ENCODE results near the gene CAPN15.
"Not testable (repeated sequence)": the region's sequence is repeated elsewhere in the genome, so short reads cannot be mapped to it uniquely, and the experiment has no call there.

CAPN15 gene

DNA sequence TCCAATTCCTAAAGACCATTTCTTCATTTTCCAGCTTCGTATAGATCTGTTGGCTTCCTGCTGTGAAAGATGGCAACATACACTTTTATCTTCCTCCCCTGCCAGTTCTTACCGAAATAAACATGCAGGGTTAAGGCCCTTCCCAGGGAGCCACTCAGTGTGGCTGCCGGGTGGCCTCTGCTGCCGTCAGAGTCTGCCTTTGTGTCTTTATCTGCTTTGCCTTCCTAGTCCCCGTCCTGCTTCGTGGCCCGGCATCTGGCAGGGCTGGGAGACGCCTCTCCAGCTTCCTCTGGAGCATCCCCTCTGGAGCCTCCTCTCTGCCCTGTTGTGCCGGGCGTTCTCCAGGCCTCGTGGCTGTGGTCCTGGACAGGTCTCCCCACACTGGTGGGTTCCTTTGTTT is 30.3 kb upstream of the CAPN15 start:
- no peak overlapping the region for H3K27ac ChIP-seq (ENCODE audit: low read depth, low read length)
- no peaks in the 10 kb centered on the region for H3K36me3 ChIP-seq (ENCODE audit: control insufficient read depth, insufficient read depth, low read length)
- no peaks in the 10 kb centered on the region for H3K4me1 ChIP-seq (ENCODE audit: control insufficient read depth, insufficient read depth, low read length)
- no peaks in the 10 kb centered on the region for H3K27me3 ChIP-seq (ENCODE audit: control insufficient read depth, insufficient read depth, low read length)
- H3K9ac ChIP-seq (ENCODE audit: low read length), result no peak overlapping the region
- H3K4me3 ChIP-seq (ENCODE audit: low read length), result no peak overlapping the region

DNA sequence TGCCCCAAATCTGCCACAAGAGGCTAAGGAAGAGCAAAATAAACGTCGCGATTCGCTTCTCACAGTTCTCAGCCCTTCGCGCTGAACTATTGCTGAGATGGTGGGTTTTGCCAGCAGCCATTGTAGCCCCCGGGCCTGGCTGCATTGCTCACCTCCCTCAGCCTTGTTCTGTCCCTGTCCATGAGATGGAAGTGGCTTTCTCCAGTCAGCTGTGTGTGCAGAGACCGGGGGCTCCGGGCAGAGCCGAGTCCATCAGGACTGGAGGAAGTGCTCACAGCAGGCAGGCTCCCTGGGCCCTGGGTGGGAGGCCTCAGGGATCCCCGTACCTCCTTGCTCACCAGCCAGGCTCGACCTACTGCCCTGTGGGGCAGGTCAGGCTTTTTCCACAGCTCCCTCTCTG is 27.6 kb upstream of the CAPN15 start:
- H3K27me3 ChIP-seq (ENCODE audit: control insufficient read depth, insufficient read depth, low read length), result no peaks in the 10 kb centered on the region
- H3K36me3 ChIP-seq (ENCODE audit: control insufficient read depth, insufficient read depth, low read length), result no peaks in the 10 kb centered on the region
- no peaks in the 10 kb centered on the region for H3K4me1 ChIP-seq (ENCODE audit: control insufficient read depth, insufficient read depth, low read length)
- H3K27ac ChIP-seq (ENCODE audit: low read depth, low read length), result no peak overlapping the region
- H3K4me3 ChIP-seq (ENCODE audit: low read length), result no peak overlapping the region
- H3K9ac ChIP-seq (ENCODE audit: low read length), result no peak overlapping the region

DNA sequence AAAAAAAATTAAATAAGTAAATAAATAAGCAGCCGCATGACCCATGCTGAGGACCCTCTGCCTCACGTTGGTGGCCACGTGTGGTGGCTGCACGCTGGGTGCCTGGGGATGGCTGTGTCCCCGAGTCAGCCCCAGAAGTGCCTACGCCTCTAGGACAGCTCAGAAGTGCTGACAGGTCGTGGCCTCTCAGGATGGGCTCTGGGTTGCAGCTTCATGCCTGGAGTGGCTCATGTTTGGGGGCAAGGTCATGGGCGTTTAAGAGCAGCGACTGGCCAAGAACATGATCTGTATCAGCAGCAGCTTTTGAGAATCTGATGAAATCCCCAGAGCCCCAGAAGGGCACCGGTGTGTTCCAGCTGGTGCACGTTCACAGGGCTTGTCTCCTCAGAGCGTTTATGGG is 26.8 kb upstream of the CAPN15 start:
- Histone ChIP-seq H3K9ac (ENCODE audit: low read length) (no peak overlapping the region), H3K4me3 (ENCODE audit: low read length) (no peak overlapping the region), H3K4me1 (ENCODE audit: control insufficient read depth, insufficient read depth, low read length) (no peaks in the 10 kb centered on the region), H3K27me3 (ENCODE audit: control insufficient read depth, insufficient read depth, low read length) (no peaks in the 10 kb centered on the region), H3K36me3 (ENCODE audit: control insufficient read depth, insufficient read depth, low read length) (peaks cover under 1% of the 10 kb centered on the region), H3K27ac (ENCODE audit: low read depth, low read length) (no peak overlapping the region)

DNA sequence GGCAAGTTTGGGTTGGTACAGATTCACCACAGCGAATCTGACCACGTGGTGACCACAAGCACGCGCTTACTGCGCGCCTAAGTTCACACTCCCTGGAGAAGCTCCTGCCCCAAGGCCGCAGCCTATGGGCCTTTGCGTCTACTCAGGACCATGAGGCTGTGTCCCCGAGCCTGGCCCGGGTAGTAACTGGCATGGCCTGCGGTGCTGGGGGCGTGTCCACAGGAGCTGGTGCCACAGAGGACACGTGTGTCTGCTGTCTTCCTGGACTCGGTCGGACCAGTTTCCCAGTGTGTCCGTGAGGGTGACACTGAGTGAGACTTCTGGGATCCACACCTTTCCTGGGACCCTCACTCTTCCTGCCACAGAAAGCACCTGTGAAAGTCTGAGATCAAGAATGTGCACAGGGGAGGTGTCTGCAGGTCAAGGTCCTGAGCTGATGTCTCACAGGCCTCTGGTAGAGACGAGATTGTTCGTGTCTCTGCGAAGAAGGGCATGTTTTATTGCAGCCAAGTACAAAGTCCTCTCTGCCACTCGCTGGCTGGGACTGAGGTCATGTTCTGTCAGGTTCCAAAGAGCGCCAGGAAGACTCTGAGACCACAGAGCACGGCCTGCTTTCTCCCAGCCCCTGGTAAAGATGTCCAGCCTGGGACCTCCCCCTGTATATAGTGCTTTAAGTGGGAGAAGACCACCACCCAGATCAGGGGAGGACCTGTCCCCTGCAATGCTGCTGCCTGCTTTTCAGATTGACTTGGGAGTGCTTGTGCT is 25.2 kb upstream of the CAPN15 start:
- no peak overlapping the region for H3K27ac ChIP-seq (ENCODE audit: low read depth, low read length)
- peaks cover 6% of the 10 kb centered on the region for H3K36me3 ChIP-seq (ENCODE audit: control insufficient read depth, insufficient read depth, low read length)
- no peaks in the 10 kb centered on the region for H3K27me3 ChIP-seq (ENCODE audit: control insufficient read depth, insufficient read depth, low read length)
- H3K4me1 ChIP-seq (ENCODE audit: control insufficient read depth, insufficient read depth, low read length), result no peaks in the 10 kb centered on the region
- no peak overlapping the region for H3K9ac ChIP-seq (ENCODE audit: low read length)
- no peak overlapping the region for H3K4me3 ChIP-seq (ENCODE audit: low read length)

DNA sequence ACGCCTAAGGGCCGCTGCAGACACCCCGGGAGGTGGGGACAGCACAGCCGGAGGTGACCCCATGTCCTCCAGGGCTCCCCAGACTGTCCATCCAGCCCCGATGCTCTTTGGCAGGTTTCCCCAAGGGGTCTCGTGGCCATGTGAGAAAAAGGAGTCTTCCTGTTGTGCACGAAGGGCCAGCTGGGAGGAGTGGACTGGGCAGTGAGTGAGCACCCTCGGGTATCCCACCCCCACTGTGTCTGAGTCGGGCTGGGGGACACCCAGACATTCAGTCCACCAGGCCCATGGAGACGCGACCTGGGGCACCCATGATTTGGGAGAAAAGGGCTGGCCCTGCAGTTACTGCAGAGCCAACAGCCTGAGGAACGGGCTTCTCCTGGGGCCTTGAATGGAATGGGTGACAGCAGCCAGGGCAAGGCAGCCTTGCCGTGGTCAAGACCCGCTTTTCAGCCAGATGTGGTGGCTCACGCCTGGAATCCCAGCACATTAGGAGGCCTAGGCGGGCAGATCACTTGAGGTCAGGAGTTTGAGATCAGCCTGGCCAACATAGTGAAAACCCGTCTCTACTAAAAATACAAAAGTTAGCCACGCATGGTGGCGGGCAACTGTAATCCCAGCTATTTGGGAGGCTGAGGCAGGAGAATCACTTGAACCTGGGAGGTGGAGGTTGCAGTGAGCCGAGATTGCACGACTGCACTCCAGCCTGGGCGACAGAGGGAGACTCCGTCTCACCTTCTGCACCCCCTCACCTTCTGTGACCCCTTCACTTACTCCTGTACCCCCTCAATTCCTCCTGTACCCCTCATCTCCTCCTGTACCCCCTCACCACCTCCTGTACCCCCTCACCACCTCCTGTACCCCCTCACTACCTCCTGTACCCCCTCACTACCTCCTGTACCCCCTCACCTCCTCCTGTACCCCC is 24.1 kb upstream of the CAPN15 start:
- H3K27ac ChIP-seq (ENCODE audit: low read depth, low read length), result no peak overlapping the region
- H3K4me1 ChIP-seq (ENCODE audit: control insufficient read depth, insufficient read depth, low read length), result no peaks in the 10 kb centered on the region
- peaks cover 6% of the 10 kb centered on the region for H3K36me3 ChIP-seq (ENCODE audit: control insufficient read depth, insufficient read depth, low read length)
- no peak overlapping the region for H3K4me3 ChIP-seq (ENCODE audit: low read length)
- no peaks in the 10 kb centered on the region for H3K27me3 ChIP-seq (ENCODE audit: control insufficient read depth, insufficient read depth, low read length)
- H3K9ac ChIP-seq (ENCODE audit: low read length), result no peak overlapping the region

DNA sequence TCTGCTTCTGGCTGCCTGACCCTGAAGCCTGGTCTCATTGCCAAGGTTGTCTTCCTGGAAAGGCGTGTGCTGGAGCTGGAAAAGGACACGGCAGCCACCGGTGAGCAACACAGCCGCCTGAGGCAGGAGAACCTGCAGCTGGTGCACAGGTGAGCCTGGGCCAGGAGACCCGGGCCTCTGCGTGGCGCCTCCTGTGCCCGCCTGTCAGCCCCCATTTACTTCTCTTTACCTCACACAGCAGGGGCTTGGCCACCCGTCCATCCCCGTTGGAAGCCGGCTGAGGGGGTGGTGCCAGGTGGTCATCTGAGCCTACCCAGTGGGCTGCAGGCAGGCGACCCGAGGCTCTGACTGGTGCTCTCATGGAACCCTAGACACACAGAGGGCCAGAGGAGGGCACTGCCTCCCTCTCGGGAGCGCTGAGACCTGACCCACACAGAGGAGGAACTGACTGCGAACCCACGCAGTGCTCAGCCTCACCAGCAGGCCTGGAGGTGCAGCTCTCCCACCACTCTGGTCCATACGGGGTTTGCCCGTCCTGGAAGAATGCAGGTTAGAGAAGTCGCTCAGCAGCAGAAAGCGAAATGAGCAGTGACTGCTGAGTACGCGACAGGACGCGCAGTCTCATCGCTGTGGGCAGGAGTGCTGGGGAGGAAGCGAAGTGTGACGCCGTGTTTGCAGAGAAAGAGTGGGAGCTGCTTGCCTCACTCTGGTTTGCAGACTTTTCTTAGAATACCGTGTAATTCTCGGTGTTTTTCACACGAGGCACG is 21.9 kb upstream of the CAPN15 start:
- H3K9ac ChIP-seq (ENCODE audit: low read length), result no peak overlapping the region
- H3K4me3 ChIP-seq (ENCODE audit: low read length), result no peak overlapping the region
- H3K27me3 ChIP-seq (ENCODE audit: control insufficient read depth, insufficient read depth, low read length), result no peaks in the 10 kb centered on the region
- no peaks in the 10 kb centered on the region for H3K4me1 ChIP-seq (ENCODE audit: control insufficient read depth, insufficient read depth, low read length)
- H3K27ac ChIP-seq (ENCODE audit: low read depth, low read length), result no peak overlapping the region
- H3K36me3 ChIP-seq (ENCODE audit: control insufficient read depth, insufficient read depth, low read length), result peaks cover 6% of the 10 kb centered on the region

DNA sequence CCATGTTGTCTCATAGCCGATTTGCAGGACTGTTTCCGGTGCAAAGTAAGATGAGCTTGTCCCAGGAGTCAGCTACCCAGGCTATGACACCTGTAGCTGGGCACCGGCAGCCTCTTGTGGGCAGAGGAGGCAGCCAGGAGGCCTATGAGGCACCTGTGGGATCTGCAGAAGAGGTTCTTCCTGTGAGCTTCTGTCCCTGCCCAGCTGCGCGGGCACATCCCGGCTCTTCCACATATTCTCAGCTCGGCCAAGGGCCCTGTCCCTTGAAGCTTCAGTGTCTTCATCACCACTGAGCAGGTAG is 21.3 kb upstream of the CAPN15 start:
- no peak overlapping the region for H3K27ac ChIP-seq (ENCODE audit: low read depth, low read length)
- H3K36me3 ChIP-seq (ENCODE audit: control insufficient read depth, insufficient read depth, low read length), result peaks cover 6% of the 10 kb centered on the region
- H3K27me3 ChIP-seq (ENCODE audit: control insufficient read depth, insufficient read depth, low read length), result no peaks in the 10 kb centered on the region
- H3K4me1 ChIP-seq (ENCODE audit: control insufficient read depth, insufficient read depth, low read length), result no peaks in the 10 kb centered on the region
- H3K9ac ChIP-seq (ENCODE audit: low read length), result no peak overlapping the region
- H3K4me3 ChIP-seq (ENCODE audit: low read length), result no peak overlapping the region

DNA sequence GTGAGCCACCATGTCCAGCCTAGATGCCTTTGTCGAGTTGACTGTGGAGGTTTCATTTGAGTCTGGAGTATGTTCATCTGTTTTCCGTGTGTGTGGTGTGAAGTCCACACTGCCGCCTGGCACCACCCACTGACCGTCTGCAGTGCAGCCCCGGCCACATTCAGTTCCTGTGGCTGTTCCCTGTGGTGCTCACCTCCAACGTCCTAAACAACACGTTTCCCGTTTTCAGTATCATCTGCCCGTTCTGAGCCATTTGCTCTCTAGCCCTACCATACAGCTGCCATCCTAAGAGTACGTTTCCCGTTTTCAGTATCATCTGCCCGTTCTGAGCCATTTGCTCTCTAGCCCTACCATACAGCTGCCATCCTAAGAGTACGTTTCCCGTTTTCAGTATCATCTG is 20.0 kb upstream of the CAPN15 start:
- H3K36me3 ChIP-seq (ENCODE audit: control insufficient read depth, insufficient read depth, low read length); H3K4me1 ChIP-seq (ENCODE audit: control insufficient read depth, insufficient read depth, low read length); H3K27me3 ChIP-seq (ENCODE audit: control insufficient read depth, insufficient read depth, low read length); H3K4me3 ChIP-seq (ENCODE audit: low read length); H3K9ac ChIP-seq (ENCODE audit: low read length); H3K27ac ChIP-seq (ENCODE audit: low read depth, low read length): not testable (repeated sequence)

DNA sequence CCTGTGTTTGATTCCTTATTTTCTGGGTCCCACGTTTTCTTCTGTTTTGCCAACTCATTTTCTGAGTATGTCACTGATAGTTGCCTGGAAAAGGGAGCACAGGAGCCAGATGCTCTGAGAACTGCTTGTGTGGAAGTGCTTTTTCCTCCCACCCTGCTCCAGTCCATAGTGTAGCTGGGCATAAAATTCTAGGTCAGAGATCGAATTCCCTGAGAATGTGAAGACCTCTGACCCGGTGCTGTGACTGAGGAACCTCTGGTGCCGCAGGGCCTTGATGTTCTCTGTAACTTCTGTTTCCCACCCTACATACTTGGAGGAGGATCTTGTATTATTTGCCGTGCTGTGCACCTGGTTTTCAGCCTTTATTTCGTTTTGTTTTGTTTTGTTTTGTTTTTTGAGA is 19.5 kb upstream of the CAPN15 start:
- no peak overlapping the region for H3K4me3 ChIP-seq (ENCODE audit: low read length)
- H3K9ac ChIP-seq (ENCODE audit: low read length), result no peak overlapping the region
- no peak overlapping the region for H3K27ac ChIP-seq (ENCODE audit: low read depth, low read length)
- peaks cover 6% of the 10 kb centered on the region for H3K36me3 ChIP-seq (ENCODE audit: control insufficient read depth, insufficient read depth, low read length)
- H3K27me3 ChIP-seq (ENCODE audit: control insufficient read depth, insufficient read depth, low read length), result no peaks in the 10 kb centered on the region
- no peaks in the 10 kb centered on the region for H3K4me1 ChIP-seq (ENCODE audit: control insufficient read depth, insufficient read depth, low read length)

DNA sequence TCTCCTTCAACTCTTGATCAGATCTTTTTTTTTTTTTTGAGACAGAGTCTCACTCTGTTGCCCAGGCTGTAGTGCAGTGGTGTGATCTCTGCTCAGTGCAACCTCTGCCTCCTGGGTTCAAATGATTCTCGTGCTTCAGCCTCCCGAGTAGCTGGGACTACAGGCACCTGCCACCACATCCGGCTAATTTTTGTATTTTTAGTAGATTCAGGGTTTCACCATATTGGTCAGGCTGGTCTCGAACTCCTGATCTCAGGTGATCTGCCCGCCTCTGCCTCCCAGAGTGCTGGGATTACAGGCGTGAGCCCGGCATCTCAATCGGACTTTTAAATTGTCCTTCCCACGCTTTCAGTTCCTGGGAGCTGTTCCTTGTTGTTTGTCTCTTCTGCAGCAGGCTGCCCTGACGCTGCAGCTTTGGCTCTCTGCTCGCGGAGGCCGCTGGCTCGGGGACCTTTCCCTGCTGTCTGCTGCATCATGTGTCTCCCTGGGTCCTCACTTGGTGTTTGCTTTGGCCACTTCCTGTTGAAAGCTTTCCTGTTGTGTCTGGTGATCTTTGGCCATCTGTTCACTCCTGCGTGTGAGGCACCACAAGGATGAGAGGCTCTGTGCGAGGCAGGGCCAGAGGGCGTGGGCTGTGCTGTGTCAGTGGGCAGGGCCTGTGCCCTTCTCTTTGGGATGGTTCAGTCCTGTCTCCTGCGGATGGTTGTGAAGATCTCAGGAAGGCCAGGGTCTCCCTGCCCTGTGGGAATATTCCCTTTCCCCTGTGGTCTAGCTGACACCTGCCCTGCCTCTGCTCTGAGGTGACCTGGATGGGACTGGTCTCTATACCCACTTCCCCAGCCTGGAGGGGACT is 18.4 kb upstream of the CAPN15 start:
- no peak overlapping the region for H3K4me3 ChIP-seq (ENCODE audit: low read length)
- H3K27ac ChIP-seq (ENCODE audit: low read depth, low read length), result no peak overlapping the region
- no peaks in the 10 kb centered on the region for H3K27me3 ChIP-seq (ENCODE audit: control insufficient read depth, insufficient read depth, low read length)
- H3K9ac ChIP-seq (ENCODE audit: low read length), result peak overlapping the region; percentile 21
- H3K4me1 ChIP-seq (ENCODE audit: control insufficient read depth, insufficient read depth, low read length), result no peaks in the 10 kb centered on the region
- H3K36me3 ChIP-seq (ENCODE audit: control insufficient read depth, insufficient read depth, low read length), result peaks cover 6% of the 10 kb centered on the region

DNA sequence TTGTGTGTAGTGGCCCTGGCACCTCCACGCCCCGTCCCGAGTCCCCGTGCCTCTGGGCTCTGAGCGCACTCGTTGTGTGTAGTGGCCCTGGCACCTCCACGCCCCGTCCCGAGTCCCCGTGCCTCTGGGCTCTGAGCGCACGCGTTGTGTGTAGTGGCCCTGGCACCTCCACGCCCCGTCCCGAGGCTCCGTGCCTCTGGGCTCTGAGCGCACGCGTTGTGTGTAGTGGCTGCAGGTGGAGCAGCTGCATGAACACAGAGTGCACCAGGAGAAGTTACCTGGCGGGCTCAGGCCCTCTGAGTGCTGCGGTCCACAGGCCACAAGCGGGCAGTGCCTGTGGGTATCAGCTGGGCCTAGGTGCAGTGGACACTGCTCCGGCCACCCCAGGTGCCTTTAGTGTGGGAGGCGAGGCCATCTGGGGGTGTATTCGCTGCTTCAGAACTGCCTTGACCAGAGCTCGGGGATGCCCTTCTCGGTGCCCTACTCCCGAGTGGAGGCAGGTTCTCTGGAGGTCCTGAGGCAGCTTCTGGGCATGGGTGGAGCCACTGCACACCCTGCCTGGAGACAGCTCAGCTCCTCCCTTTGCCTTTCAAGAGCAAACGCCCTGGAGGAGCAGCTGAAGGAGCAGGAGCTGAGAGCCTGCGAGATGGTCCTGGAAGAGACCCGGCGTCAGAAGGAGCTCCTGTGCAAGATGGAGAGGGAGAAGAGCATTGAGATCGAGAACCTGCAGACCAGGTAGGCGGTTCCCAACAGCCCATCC is 17.3 kb upstream of the CAPN15 start:
- no peak overlapping the region for H3K4me3 ChIP-seq (ENCODE audit: low read length)
- no peaks in the 10 kb centered on the region for H3K27me3 ChIP-seq (ENCODE audit: control insufficient read depth, insufficient read depth, low read length)
- H3K4me1 ChIP-seq (ENCODE audit: control insufficient read depth, insufficient read depth, low read length), result no peaks in the 10 kb centered on the region
- H3K36me3 ChIP-seq (ENCODE audit: control insufficient read depth, insufficient read depth, low read length), result peaks cover 6% of the 10 kb centered on the region
- H3K9ac ChIP-seq (ENCODE audit: low read length), result no peak overlapping the region
- H3K27ac ChIP-seq (ENCODE audit: low read depth, low read length), result no peak overlapping the region

Measured in rectal smooth muscle tissue (tissue), 1 donor.